Measurements from ENCODE around the gene CXorf49.
"Not testable (repeated sequence)": the region's sequence is repeated elsewhere in the genome, so short reads cannot be mapped to it uniquely, and the experiment has no call there.

Gene CXorf49

GRCh38 chrX:71671043-71671780 is 46.9 kb downstream of the CXorf49 start:
- DNase-seq: peak; percentile 46

DNA sequence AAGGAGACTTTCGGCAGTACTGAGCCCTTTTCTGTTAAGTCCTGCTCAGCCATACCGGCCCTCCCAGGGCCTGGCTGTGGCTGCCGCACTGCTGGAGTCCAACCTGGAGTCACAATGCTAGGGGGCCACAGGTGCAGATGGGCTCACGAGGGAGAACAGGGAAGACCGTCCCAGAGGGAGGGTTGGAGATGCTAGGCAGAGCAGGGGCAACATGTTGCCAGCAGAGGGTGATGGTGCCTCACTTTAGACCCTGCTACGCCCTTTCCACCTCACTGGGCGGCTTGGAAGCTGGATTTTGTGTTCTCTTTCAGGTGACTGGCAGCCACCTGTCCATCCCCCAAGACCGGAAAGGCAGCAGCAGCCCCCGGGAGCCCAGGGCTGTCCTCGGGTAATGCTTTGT is 48.1 kb downstream of the CXorf49 start:
- DNase-seq: not testable (repeated sequence)

GRCh38 chrX:71669492-71669891 is 48.6 kb downstream of the CXorf49 start:
- no peak for DNase-seq

DNA sequence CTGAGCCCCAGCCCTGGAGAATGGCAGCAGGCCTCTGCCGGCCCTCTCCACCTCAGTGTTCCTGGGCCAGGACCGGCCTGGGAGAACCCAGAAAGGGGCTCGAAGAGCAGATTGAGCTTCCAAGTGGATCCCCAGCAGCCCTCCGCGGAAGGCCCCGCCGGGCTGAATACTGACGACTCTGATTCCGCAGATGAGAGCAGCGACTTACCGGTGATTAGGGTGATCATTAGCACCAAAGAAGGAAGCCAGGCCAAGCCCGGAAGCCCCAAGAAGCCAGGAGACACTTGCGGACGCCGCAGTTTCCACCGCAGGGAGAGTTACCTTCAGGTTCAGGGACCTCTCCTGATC is 49.9 kb downstream of the CXorf49 start:
- DNase-seq: no peak

DNA sequence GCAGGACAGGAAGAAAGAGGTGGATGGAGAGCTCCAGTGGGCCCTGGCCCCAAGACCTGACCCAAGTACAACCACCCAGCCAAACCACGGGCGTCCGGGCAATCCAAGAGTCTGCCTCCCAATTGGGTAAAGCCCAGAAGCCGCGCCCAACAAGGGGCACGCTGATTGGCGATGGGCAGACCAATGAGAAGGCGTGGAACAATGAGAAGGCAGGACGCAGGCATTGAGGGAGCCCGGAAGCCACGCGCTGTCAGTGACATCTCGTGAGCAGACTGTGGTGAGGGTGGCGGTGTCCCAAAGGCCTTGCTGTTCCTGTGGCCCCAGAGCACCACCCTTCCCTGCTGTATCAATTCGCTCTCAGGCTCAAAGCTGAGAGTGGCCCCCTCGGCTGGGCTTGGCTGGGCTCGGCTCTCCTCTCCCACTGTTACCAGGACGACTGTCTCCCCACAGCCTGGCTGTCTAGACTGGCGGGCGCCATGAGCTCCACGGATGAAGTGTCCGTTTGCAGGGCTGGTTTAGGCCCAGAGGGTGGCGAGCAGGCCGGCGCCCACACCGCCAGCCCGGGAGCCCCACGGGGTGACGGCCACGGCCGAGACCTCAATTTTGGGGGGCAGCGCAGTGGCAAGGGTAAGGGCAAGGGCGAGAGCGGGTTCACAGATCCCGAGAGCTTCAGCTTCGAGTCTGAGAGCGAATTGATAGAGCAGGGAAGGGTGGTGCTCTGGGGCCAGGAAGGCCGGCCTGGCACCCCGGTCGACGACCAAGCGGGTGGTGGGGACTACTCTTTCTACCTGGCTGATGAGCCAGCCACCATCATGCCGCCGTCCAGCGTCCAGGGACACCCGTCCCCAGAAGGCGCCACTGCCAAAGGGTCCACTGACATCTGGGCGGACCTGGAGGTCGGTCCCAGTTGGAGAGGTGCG is 50.5 kb downstream of the CXorf49 start, which contains the start of gene LOC101059915:
Gene LOC101059915 (plus strand): TSS at position 219 of the 920 bp plus-strand sequence.
- no peak for DNase-seq

DNA sequence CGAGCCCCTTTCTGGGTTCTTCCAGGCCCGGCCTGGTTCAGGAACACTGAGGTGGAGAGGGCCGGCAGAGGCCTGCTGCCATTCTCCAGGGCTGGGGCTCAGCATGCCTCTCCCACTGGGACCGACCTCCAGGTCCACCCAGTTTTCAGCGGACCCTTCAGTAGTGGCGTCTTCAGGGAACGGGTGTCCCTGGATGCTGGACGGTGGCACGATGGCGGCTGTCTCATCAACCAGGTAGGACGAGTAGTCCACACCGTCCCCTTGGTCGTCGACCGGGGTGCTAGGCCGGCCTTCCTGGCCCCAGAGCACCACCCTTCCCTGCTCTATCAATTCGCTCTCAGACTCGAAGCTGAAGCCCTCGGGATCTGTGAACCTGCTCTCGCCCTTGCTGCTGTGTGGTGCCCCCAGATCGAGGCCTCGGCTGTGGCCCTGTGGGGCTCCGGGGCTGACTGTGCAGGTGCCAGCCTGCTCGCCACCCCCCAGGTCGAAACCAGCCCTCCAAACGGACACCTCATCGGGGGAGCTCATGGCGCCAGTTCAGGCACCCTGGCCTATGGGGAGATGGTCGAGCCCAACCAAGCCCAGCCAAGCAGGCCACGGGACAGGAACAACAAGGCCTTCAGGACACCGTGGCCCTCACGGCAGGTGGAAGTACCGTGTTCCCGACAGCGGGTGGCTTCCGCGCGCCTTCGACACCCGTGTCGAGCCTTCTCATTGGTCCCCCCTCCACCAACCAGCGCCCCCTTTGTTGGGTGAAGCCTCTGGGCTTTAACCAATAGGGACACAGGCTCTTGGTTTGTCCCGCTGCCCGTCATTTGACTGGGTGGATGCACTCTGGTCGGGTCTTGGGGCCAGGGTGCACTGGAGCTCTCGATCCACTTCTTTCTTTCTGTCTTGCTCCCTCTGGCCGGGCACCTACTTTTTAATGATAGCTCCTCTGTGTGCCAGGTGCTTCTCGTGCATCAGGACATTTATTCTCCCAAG is 51.6 kb downstream of the CXorf49 start:
- DNase-seq: no peak

DNA sequence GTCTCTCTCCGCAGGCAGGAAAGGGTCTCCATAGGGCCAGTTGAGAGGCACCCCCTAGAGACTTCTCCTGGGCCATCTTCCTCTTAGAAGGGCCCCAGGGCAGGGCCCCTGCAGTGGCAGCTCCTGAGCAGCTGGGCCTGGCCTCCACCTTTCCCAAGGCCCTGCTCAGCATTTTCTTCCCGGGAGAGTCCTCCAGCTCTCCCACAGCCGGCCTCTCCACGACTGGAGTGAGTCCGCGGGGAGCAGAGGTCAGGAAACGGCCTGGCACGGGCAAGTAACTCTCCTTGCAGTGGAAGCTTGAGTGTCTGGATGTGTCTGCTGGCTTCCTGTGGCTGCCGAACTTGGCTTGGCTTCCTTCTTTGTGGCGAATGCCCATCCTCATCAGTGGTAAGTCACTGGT is 52.3 kb downstream of the CXorf49 start:
- no peak for DNase-seq

DNA sequence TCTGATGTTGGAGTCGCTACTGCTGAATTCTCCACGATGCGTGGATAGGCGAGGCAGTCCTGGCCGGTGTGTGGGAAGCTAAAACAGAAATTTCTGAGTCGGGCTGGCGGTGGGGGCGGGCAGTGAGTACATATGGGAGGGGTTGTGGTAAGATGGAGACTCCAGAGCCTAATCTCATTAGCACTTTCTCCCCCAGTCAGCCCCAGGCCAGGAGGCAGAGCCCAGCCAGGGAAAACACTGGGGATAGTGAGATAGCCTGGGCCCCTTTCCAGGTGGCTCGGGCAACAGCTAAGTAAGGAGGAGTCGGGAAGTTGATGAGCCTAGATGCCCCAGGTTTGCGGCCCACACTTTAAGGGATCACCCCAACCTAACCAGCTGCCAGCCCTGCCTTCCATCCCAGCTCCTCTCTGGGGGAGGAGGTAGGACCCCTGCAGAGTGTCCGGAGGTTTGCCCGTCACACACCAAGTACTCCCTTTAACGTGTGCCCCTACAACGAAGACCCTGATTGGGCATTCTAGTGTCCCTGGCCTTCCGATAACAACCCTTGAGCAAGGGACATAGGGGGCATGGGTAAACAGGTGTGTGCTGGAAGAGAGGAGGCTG is 53.1 kb downstream of the CXorf49 start:
- no peak for DNase-seq

Measured in stimulated activated CD4-positive, alpha-beta T cell treated with anti-CD3 and anti-CD28 coated beads, Interleukin-2, amount 100 ng/mL, for 48 hours (primary cell).